H1 (cell line): ENCODE data around the gene ZNF101. TPM values are rescaled to one million over a fixed set of nuclear protein-coding genes. Genes with fewer than 3 reads are reported as not detected.

Experiments used
- CBX8 ChIP-seq: fragments of 300-800, 300-1000 bp; sonication (generic); IDR thresholded peaks from 2 replicates; pipeline ENCODE4 v1.7.1; 2016; ENCODE audit warnings: low read depth, low read length, borderline replicate concordance
- CEBPB ChIP-seq: IDR thresholded peaks from 2 replicates; pipeline ENCODE4 v1.6.1; 2012; ENCODE audit warnings: low read depth, low read length
- CTBP2 ChIP-seq: IDR thresholded peaks from 2 replicates; pipeline ENCODE4 v1.7.0; 2011; ENCODE audit warnings: borderline replicate concordance, mild to moderate bottlenecking, moderate library complexity, mixed read lengths, low read length; ENCODE audit not compliant: insufficient read depth, insufficient read length
- JUN ChIP-seq: IDR thresholded peaks from 2 replicates; pipeline ENCODE4 v1.6.1; 2011; ENCODE audit warnings: low read depth, mild to moderate bottlenecking, improper control_type of control experiment, low read length
- KDM5A ChIP-seq: fragments of 200-600 bp; IDR thresholded peaks from 2 replicates; pipeline ENCODE4 v1.7.1; 2012; ENCODE audit warnings: mild to moderate bottlenecking, low read length, inconsistent platforms, mixed read lengths
- MAFK ChIP-seq: IDR thresholded peaks from 2 replicates; pipeline ENCODE4 v1.6.1; 2012; ENCODE audit warnings: low read depth, mild to moderate bottlenecking, improper control_type of control experiment, low read length
- MAX ChIP-seq: IDR thresholded peaks from 2 replicates; pipeline ENCODE4 v1.6.1; 2012; ENCODE audit warnings: inconsistent platforms
- NANOG ChIP-seq: IDR thresholded peaks from 2 replicates; pipeline ENCODE4 v1.6.1; 2011; ENCODE audit warnings: low read length, low read depth, mild to moderate bottlenecking, inconsistent platforms; ENCODE audit not compliant: insufficient read depth, poor library complexity, severe bottlenecking
- RBBP5 ChIP-seq: IDR thresholded peaks from 2 replicates; pipeline ENCODE4 v1.7.1; 2012; ENCODE audit warnings: low read depth, mild to moderate bottlenecking, inconsistent platforms, low read length, moderate library complexity, borderline replicate concordance
- RFX5 ChIP-seq: IDR thresholded peaks from 2 replicates; pipeline ENCODE4 v1.6.1; 2011; ENCODE audit warnings: low read depth, low read length, improper control_type of control experiment, borderline replicate concordance
- RXRA ChIP-seq: IDR thresholded peaks from 2 replicates; pipeline ENCODE4 v1.6.1; 2011; ENCODE audit warnings: low read depth, mild to moderate bottlenecking, low read length, moderate library complexity; ENCODE audit not compliant: insufficient read depth
- SAP30 ChIP-seq: fragments of 300-600 bp; sonication (generic); IDR thresholded peaks from 2 replicates; pipeline ENCODE4 v1.7.1; 2012; ENCODE audit warnings: low read length, moderate library complexity, mild to moderate bottlenecking, inconsistent platforms; ENCODE audit not compliant: insufficient read depth, insufficient replicate concordance
- SIN3A ChIP-seq, 2 experiments: IDR thresholded peaks in 1 of 2; conservative IDR thresholded peaks in 1 of 2; 2 replicates each; pipeline ENCODE4 v1.6.1; 2011 to 2012; ENCODE audit warnings: low read length in 2 of 2, improper control_type of control experiment in 1 of 2, low read depth in 1 of 2, mild to moderate bottlenecking in 1 of 2
- SP1 ChIP-seq: IDR thresholded peaks from 2 replicates; pipeline ENCODE4 v1.6.1; 2011; ENCODE audit warnings: low read depth, low read length
- SP2 ChIP-seq: IDR thresholded peaks from 2 replicates; pipeline ENCODE4 v1.6.1; 2012; ENCODE audit warnings: mild to moderate bottlenecking, low read length, inconsistent platforms
- SP4 ChIP-seq: IDR thresholded peaks from 2 replicates; pipeline ENCODE4 v1.6.1; 2012; ENCODE audit warnings: low read length, inconsistent platforms
- TAF1 ChIP-seq: IDR thresholded peaks from 2 replicates; pipeline ENCODE4 v1.6.1; 2011; ENCODE audit warnings: mild to moderate bottlenecking, low read depth, low read length
- TAF7 ChIP-seq: optimal IDR thresholded peaks from 2 replicates; pipeline ENCODE3; 2011; ENCODE audit warnings: low read depth, mild to moderate bottlenecking, inconsistent platforms, low read length, moderate library complexity, borderline replicate concordance
- TEAD4 ChIP-seq: IDR thresholded peaks from 2 replicates; pipeline ENCODE4 v1.6.1; 2012; ENCODE audit warnings: low read depth, low read length, inconsistent platforms, mixed read lengths
- polyA plus RNA-seq, 7 experiments: library from polyadenylated mRNA; depleted of rRNA in 3 of 7; stranded (reverse) in 5 of 7; unstranded in 2 of 7; fragments of >200 nt in 5 of 7; fragments of 200-250 nt in 2 of 7; gene quantifications; 1 replicate in 5 of 7; 2 replicates in 1 of 7; 4 replicates in 1 of 7; pipeline versions ENCODE4 v1.2.1 to v1.2.3, GENCODE V29; 2011 to 2013; ENCODE audit warnings: missing spikeins in 2 of 7, mixed read lengths in 2 of 7
- total RNA-seq: library from RNA; stranded (reverse); fragmentation: NEBNext Ultra II Directional; extraction: Animal tissue kit (Norgen Biotek cat#: 25700); gene quantifications from 2 replicates; pipeline ENCODE4 v1.2.1, GENCODE V29; 2021
- TF ChIP-seq, protein P1 (sequence below): IDR thresholded peaks from 2 replicates; pipeline ENCODE4 v1.6.1; 2011; ENCODE audit warnings: low read depth, mild to moderate bottlenecking, low read length; ENCODE audit not compliant: insufficient read depth
- TF ChIP-seq, protein P2 (sequence below): IDR thresholded peaks from 2 replicates; pipeline ENCODE4 v1.6.1; 2012; ENCODE audit warnings: low read length, inconsistent platforms

ZNF101 gene
- total and polyA plus RNA-seq, 2 of the 8 experiments (the other 6 are each of a cell fraction or from before 2014, with no cell fraction given), result 13.0 to 50.9 TPM

DNA sequence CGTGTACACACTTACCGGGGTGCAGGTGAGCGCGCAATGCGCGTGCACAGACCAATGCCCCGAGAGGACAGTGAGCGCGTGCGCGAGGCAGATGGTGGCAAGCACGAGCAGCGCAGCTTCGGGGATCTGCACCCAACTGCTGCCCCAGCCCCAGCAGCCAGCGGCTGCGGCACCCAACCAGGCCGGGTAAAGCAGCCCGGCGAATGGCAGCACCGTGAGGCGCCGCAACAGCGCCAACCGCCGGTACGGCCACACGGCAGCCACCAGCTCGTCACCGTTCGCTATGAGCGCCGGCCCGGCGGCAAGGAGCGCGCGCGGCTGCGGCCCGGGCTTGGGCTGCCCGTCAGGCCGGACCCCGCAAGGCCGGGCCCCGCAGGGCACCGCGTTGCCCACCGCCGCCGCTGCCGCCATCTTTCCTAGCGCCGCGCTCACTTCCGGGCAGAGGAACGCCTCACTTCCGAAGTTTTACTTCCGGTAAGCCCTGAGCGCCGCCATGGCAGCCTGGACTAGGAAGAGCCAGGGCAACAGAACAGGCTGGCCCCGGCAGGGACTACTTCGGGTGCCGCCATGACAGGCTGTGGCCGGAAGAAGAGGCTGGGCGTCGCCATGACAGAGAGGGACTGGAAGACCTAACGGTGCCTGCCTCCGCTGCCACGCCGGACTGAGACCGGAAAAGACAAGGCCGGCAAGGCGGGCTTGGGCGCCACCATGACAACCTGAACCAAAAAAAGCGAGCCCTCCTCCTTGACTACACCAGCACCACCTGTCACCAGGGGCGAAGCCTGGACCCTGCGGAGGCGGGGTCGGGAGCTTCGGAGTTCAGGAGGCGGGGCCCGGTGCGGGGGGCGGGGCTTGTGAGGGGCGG is 5.2 kb upstream of the ZNF101 start, which contains the start of gene ATP13A1 (continued):
- TF ChIP-seq SP2 (no peak), TAF7 (peak; percentile 87), KDM5A (no peak), MAX (peak; percentile 57), NANOG (no peak), MAFK (no peak), SAP30 (peak; percentile 98), RXRA (no peak), TAF1 (peak; percentile 88), SIN3A (conservative IDR thresholded peaks at IDR 0.05 in 1 of 2, IDR thresholded peaks at IDR 0.05 in 1 of 2; ENCODE audit: low read depth in 1 of 2, low read length in 2 of 2) (peak; percentile 91 to 97; a peak in 3 of 4 replicates), CBX8 (no peak), RBBP5 (peak; percentile 96), JUN (0 out of 2 replicates have a peak, but pooled peaks have one; percentile 9), SP4 (0 out of 2 replicates have a peak, but pooled peaks have one; percentile 69), SP1 (no peak), CEBPB (no peak), RFX5 (no peak), CTBP2 (no peak), TEAD4 (no peak)
- TF ChIP-seq, protein P1, sequence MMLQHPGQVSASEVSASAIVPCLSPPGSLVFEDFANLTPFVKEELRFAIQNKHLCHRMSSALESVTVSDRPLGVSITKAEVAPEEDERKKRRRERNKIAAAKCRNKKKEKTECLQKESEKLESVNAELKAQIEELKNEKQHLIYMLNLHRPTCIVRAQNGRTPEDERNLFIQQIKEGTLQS, result no peak
- TF ChIP-seq, protein P2, sequence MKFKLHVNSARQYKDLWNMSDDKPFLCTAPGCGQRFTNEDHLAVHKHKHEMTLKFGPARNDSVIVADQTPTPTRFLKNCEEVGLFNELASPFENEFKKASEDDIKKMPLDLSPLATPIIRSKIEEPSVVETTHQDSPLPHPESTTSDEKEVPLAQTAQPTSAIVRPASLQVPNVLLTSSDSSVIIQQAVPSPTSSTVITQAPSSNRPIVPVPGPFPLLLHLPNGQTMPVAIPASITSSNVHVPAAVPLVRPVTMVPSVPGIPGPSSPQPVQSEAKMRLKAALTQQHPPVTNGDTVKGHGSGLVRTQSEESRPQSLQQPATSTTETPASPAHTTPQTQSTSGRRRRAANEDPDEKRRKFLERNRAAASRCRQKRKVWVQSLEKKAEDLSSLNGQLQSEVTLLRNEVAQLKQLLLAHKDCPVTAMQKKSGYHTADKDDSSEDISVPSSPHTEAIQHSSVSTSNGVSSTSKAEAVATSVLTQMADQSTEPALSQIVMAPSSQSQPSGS, result no peak
